Measurements from ENCODE around the gene MMP3.

The MMP3 gene

DNA sequence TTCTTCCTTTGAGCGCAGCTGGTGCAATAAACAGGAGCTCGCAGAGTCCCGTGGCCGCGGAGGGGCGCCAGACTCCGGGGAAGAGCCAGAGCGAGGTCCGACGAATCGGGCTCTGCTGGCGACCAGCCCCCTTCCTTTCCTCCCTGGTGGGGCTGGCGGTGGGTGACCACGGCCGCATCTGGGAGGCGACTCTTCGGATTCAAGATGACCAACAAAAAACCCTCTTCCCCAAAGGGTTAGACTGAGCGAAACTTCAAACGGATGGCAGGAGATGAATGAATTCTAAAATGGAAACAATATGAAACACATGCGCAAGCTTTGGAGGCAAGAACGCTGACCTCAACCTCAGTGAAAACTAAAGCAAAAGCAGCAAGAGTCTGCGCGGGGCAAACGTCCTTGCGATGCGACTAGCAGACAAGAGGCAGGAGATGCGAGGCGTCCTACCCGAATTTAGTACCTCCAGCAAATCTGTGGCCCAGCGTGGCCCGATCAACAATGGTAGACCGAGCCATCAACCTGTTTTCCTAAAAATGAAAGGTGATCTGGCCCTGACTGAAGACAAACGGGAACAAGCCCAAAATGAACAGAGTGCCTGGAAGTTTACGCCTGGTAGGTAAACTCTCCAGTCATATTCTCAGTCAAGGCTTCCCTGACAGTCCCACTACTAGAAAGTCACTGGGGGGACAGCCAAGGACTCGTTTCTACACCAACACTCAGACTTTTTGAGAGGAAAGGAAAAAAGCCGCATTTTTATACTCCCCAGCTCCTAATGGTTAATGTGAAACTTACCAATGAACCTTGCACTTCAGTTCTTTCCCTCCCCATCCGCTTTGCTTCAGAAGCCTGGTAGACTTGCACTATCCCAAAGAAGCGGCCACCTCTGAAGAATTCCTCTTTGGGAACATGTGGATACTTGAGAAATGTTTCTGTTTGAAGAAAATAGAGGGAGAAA, 11.6 kb downstream of the MMP3 start:
- DNase-seq: no peak

DNA sequence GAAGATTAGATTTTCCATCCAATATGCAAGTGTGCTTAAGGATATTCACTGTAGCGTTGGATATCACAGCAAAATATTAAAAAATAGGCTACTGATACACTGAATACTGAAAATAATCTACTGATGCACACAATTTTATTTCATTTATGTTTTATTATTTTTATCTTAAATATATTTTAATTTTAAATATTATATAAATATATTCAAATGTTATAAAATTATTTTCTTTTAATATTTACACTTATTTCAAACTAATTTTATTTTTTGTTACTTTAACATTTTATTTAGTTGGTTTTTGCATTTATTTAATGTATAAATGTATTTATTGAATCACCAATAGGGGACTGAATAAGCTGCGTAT, 12.3 kb downstream of the MMP3 start:
- no peak for DNase-seq

DNA sequence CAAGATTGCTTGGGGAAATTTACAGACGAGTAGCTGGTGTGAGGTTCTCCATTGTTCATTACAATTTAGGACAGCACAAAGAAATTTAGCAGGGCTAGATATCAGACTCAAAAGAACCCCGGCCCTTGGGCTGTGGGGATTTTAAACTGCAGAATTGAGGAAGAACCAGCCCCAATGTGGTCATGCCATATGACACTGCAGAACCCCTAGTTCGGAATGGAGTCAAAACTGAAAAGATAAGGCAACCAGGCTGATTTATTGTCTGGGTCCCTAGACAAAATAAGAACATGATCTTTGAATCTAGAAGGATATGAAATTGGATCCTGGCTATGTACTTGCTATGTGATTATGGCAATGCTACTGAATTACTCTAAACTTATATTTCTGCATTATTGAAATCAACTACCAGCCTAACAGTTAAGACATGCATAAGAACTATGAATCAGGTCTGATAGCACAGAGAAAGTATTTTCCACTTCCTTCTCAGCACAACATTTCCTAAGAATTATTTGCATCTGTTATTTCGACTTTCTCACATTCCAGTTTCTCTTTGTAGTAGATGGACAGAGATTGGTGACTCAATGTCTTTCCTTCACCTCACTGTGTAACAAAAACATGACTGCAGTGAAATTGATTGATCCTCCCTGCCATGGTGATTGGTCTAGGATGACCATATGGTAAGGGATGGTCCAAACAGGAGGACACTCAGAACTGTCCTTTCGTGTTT, 13.2 kb downstream of the MMP3 start:
- DNase-seq: no peak

DNA sequence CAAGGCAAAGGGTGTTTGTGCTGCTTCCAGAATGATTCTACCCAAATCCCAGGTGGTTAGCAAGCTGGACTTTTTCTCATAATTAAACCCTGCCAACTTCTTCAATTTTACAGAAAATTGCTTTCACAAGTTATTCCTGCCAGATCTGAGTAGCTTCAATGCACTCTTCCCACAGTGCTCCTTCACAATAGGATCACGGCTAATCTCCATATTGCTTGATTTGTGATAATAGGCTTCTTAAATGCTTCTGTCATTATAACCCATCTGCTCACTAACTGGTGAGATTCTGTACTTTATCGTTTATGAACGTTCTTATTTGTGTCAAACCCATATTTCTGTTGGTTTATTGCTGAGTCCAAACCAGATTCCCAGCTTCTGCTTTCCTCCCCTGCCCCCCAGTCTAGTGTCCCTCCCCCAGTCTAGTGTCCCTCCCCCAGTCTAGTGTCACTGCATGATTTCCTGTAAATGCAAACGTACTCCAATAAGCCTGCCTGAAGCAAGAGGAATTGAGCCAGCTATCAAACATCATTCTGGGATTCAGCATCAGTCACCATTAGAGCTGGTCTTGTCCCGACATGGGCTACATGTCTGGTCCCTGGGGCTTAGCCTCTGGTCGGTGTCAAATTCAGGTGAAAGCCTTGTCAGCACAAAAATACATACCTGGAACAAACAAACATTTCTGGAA, 14.0 kb downstream of the MMP3 start:
- DNase-seq: no peak

DNA sequence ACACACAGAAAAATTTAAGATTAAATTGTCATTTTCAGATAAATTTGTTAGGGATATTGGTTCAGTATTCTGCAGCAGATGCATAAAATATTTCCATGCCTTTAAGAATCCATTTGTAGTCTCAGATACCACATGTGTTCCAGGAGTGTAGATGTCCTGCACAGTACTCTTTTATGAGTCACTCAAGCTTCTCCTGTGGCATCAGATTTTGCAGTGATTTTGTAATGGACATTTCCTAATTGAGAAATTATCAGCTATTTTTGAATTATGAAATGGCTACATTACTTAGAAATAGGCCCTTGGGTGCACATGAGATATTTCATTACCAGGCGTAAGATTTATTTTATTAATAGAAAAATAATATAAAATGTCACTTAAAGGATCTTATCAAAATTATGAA, 18.9 kb downstream of the MMP3 start:
- DNase-seq: no peak

DNA sequence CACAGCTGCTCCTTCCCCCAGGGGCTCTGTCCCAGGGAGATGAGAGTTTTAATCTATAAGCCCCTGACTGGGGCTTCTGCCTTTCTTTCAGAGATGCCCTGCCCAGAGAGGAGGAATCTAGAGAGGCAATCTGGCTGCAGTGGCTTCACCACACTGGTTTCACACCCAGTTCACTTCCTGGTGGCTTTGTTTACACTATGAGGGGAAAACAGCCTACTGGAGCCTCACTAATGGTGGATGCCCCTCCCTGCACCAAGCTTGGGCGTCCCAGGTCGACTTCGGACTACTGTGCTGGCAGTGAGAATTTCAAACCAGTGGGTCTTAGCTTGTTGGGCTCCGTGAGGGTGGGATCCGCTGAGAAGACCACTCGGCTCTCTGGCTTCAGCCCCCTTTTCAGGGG, 23.9 kb downstream of the MMP3 start:
- DNase-seq: no peak

DNA sequence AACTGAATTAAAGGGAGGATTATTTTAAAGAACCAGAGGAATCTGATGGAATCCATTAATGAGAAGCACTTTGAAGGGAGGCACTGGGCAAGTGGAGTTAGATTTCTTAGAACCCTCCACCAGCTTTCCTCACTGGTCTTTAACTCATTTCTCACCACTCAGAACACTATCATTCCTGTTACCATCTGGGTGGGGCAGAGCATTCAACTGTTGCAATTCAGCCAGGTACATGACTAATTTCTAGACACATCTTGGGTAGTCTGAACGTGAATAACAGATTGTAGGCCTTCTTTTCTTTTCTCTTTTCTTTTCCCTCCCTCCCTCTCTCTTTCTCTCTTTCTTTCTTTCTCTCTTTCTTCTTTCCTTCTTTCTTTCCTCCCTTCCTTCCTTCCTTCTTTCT, 29.9 kb downstream of the MMP3 start:
- no peak for DNase-seq

DNA sequence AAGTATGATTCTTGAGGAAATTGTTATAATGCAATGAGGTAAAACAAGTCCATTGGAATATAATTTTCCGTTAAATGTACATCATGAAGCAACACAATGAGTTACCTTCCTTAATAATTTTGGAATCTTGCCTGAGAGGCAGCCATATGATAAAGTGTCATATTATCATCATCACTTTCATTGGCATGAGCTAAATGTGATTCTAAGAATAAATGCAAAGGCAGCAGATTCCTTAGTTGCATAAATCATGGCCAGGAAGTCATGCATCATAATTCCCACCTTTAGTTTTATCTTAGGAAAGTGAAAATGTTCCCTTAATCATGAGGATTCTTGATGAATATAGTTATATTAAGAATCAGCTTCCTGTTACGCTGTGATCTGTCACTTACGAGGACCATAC, 31.2 kb downstream of the MMP3 start:
- no peak for DNase-seq

DNA sequence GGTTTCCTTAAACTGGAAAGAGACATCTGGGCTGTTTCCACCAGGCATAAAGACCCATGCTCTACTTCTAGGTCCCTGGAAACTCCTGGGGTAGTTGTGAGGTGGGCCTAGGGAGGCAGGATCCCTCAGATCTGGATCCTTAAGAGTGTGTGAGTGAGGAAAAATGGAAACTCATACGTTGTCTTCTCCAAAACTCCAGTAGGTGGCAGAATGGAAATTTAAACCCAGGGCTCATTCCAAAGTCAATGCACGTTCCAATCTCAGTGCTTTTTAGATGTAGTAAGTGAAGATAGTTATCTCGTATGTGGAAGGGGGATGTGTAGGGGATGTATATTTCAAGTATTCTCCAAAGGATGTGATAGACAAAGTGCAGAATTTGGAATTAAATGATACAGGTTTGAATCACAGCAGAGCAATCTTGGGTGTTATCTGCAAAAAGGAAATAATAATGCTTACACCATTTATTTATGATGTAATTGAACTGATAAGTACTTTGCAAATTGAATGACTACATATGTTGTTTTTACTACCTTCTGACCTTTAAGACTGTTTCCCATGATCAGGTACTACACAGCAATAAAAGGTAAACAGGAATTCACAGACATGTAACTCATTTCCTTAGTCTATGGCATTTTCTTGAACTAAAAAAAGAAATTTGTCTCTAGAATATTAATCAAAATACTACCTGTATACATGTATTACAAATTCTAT, 32.3 kb downstream of the MMP3 start:
- no peak for DNase-seq

DNA sequence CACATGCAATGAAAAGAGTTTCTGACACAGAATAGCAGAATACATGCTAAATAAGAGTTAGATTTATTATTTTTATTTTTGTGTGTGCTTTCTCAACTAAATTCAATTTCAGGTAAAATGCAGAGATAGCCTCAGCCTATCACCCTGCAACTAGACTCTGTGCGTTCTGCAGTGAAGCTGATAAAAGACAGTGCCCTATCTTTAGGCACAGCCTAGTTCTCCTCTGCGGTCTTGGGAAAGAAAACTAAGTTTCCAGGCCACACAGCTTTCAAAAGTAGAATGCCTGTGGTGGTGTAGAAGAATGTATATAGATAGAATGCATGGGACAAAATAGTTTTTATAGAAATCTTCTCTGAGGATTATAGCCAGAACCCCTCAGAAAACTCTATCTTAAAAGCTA, 33.4 kb downstream of the MMP3 start:
- DNase-seq: no peak

DNA sequence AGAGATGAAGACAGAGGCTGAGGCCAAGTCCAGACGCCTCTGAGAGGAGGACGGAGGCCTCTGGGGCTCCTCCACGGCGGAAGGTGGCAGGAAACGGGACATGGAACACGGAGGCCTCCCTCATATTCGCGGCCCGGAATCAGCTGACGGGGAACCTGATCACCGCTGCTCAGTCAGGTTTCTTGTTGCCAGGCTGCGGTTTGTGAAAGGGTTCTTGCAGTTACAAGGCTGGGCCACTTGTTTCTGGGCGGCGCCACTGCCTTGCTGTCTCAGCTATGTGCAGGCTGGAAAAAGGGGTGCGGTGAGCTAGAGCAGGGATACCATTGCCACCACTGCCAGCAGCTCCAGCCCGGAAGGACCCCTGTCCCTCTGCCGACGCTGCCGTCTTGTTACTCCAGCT, 35.5 kb downstream of the MMP3 start:
- DNase-seq: no peak

DNA sequence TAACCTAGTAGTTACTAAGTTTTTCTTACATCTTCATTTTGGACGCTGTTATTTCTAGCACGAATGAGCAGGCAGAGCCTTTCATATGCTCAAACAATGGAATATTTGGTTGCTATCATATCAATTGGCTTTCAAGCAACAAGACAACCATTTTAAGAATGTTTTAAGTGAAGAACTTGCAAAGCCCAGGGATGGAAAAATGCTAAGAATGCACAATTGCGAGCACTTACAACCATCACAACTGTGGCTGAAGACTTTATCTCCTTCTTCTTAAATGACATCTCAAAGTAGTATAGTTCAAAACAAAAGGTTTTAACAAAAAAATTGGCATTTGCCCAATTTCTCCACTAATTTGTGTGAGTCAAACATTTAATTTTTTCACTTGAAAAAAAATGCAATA, 37.1 kb downstream of the MMP3 start:
- no peak for DNase-seq

DNA sequence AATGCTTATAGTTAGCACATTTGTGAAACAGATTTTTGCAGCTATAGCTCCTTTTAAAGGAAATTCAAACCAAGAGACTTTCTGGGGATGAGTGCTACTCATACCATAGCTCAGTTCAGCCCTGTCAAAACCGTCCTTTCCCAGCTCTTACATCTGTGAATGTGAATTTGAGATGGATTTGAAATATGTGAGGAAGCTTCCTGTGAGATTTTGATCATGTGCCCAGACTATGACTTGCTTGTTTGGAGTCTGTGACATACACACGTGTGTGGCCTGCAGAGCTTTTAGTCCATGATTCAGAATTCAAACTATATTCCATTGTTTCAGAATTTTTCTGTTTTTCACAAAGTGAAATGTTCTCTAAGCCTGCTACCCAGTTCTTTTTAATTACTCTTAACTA, 41.1 kb downstream of the MMP3 start:
- DNase-seq: no peak

DNA sequence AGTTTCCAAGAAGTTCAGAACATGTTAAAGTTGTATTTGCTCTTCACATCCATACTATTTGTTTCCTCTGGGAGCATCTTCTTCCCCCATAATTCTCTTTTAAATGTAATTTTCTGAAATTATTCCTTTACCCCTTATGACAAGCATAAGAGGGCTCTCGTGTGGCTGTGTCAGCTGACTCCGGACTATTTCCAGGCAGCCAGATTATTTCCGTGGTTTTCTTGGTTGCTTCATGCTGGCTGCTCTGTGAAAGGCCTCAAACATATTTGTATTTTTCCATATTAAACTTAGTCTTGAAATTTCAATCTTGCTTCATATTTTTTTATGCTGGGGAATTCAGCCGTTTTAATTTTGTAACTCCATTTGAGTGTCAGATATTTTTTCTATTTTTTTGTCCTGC, 42.6 kb downstream of the MMP3 start:
- no peak for DNase-seq

DNA sequence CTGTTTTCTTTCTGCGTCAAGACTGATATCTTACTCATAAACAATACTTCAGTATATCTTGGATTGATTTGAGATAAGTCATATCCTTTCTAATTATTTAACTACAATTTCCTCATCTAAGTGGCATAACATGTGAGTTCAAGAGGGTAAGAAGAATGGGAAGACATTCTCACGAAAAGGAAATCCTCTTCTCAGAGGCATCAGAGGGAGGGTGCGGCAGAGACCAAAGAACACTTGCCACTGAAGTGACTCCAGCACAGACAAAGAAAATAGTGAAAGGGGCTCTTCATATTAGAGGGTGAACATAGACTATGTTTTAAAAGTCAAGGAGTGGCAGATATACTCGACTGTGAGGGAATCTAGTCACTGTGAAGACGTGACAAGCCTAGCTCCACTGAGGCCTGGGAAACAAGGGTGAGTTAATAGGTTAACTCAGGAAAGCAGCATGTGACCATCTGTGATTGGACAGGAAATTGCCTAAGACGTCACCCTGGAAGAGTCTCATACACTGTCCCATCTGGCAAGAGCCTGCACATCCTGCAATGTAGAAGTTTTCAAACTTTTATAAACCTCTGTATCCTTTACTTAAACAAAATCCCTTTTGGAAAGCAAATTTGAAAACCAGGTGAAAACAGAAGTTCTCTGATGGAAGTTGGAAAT, 43.6 kb downstream of the MMP3 start:
- no peak for DNase-seq

DNA sequence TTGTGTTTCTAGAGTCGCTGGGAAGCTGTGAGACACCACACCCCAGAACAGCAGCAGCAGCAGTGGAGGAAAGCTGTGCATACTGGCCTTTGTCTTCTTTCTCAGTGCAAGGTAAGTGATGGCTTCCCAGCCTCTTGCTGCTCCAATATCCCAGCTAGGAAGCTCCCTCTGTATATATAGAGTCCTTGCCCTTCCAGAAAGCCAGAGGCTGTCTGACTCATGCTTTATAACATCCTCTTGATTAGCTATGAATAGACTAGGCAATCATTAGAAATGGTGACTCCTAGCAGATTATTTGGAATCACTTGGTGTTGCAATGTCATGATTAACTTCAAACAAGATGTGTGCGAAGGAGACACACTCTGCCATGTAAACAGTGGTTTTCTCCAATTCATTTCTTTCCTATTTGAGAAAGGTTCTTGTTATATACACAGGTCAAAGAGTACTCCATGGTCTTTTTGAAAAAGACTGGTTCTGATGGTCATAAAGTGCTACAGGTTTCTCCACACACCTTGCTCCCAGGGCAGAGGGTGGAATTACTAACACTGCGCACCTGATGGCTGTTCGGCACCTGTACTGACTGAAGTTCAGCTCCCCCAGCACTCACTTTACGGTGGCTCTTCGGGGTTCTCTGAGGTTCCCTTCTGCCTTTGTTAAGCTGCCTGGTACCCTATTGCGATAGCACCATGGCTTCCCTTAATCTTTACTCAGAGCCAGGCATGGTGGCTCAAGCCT, 45.2 kb downstream of the MMP3 start, which contains the start of gene MMP1:
TSS of gene MMP1 (minus strand) at position 149 of the 735 bp plus-strand sequence. CDS start at position 81, 68 bp downstream.
- DNase-seq: no peak

DNA sequence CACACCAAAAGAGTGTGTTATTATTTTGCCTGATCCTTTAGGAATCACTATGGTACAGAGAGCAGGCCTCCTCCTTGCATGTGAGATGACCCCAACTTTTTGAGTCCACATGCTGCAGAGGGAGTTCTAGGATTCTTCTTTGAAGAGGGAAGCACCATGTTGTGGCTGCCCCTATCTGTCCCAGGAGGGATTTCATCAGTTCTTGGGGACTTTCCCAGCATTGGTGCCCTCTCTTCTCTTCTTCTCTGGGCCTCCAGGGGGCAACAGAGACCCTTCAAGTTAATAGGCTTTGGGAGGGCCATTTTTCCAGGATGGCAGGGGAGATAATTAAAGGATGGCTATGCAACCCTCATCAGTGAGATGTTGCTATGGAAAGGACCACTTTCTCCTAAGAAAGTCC, 49.0 kb downstream of the MMP3 start:
- DNase-seq: no peak

DNA sequence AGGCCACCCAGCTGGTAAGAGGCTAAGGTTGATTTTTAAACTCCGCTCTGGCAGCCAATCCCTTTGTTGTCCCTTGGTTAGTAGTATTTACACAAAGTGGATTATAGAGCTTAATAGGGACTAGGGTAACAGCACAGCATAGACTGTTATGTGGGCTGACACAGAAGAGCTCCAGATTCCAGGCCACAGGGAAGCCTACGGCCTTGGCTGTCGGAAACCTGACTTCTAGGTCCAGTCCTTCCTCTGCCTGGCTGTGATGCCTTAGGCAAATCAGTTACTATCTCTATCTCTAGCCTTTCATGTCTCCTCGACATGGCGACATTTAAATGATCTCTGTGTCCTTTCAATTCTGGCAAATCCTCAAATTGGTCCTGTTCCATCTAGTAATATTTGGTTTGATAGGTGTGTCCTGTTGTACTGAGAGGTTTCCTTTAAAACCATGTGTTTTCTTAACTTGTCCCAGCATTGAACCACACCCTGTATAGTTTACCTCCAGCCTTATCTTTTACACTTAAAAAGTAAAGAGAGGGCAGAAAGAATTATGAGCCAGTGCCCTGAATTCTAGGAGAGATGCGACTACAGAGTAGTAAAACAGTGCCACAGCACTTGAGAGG, 49.6 kb downstream of the MMP3 start:
- DNase-seq: no peak

DNA sequence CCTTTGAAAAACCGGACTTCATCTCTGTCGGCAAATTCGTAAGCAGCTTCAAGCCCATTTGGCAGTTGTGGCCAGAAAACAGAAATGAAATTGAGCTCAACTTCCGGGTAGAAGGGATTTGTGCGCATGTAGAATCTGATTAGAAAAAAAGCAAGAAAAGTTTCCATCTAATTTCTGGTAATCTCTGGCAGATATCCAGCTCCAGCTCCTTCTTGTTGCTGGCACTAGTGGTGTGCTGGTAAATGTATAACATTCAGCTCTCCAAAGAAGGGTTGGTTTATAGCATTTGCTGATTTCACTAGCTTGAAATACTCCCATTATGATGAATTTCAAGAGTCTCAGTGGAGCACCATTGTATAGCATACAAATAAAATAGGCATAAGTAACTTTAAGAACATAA, 50.8 kb downstream of the MMP3 start:
- DNase-seq: no peak

DNA sequence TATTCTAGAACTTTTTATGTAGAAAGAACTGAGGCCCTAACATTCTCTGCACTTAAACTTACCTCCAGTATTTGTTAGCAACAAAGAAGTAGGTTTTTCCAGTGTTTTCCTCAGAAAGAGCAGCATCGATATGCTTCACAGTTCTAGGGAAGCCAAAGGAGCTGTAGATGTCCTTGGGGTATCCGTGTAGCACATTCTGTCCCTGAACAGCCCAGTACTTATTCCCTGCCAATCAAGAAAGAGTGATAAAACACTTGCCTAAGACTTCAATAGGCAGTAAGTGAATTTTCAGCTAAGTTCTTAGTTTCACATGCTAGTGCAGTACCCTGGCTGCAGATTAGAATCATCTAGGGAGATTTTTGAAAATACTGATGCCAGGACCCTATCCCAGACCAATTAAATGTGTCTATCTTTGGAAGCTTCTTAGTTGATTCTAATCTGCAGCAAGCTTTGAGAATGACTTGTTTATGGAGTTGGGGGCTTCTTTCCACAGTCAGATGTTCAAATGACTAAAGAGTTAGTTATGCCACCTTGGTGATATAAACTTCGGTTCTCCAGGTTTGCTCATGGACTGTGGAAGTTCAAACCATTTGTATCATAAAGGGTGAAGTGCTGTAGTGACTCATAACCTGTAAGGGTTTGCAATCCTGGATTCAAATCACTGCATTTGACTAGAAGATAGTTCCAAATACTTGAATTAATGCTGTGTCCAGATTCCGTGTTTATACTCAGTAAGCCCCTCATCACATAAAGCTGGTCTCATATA, 52.0 kb downstream of the MMP3 start:
- DNase-seq: no peak

All from activated CD4-positive, alpha-beta T cell treated with anti-CD3 and anti-CD28 coated beads for 4 hours (primary cell).